ENCODE measurements around the gene EP400. TPM values are rescaled to one million over a fixed set of nuclear protein-coding genes. Genes with fewer than 3 reads are reported as not detected.
"Not testable (repeated sequence)": the region's sequence is repeated elsewhere in the genome, so short reads cannot be mapped to it uniquely, and the experiment has no call there.

The EP400 gene
- polyA plus RNA-seq, 3 donors, result 39.4 to 46.1 (median 41.1) TPM

- DNase-seq (ENCODE audit: extremely low read depth in 1 of 11, low read depth in 9 of 11, low spot score in 4 of 11), result no peak
Measured at GRCh38 chr12:132085291-132085635, 135.5 kb downstream of the EP400 start.

DNA sequence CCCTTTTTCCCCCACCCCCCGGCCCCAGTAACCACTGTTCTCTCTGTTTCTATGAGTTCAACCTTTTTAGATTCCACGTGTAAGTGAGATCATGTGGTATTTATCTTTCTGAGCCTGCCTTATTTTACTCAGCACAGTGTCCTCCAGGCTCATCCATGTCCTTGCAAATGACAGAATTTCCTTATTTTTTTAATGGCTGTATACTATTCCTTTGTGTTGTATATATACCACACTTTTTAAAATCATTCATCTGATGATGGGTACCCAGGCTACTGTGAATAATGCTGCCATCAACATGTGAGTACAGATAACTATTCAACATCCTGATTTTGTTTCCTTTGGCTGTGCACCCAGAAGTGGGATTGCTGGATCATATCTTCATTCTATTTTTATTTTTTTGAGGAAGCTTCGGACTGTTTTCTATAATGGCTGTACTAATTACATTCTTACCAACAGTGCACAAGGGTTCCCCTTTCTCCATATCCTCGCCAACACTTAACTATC is 139.7 kb downstream of the EP400 start:
- no peak for DNase-seq (ENCODE audit: extremely low read depth in 1 of 11, low read depth in 9 of 11, low spot score in 4 of 11)

GRCh38 chr12:132094269-132094891 is 144.6 kb downstream of the EP400 start:
- DNase-seq (ENCODE audit: extremely low read depth in 1 of 11, low read depth in 9 of 11, low spot score in 4 of 11), result no peak

DNA sequence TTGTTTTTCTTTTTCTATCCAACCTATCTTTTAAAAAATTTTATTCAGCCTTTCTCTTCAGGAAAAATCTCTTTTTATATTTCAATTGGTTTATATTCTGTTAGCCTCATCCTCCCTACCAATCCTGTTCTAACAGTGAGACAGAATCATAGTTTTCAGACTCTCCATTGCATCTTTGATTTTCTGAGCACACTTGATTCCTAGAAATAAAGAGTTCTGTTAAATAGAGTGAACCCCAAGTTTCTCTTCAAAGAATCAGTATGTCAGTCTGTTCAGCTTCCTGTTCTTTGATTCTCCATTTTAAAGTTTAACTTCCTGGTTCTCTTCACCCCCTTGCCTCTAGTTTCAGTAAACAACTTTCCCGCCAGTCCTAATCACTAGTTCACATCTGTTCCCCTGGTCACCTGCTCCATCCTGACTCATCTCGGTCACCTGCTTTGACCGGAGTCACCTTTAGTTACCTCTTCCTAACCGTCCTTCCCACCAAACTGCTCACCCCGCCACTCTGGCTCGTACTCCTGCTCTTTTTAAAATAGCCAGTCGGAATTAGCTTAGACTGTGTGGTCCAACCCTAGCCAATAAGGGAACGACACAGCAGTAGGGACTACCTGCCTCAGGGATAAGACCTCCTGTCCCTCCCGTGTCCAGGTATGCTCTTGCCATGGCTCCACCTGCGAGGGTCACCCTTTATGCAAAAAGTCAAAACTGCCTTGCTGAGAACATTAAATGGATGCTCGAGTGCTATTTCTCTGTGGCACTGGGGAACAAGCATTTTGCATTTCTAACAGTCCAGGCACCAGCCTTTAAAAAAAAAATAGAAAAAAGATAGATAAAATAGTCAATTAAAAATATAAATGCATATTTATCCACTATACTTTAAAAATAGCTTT is 146.0 kb downstream of the EP400 start:
- no peak for DNase-seq (ENCODE audit: extremely low read depth in 1 of 11, low read depth in 9 of 11, low spot score in 4 of 11)

DNA sequence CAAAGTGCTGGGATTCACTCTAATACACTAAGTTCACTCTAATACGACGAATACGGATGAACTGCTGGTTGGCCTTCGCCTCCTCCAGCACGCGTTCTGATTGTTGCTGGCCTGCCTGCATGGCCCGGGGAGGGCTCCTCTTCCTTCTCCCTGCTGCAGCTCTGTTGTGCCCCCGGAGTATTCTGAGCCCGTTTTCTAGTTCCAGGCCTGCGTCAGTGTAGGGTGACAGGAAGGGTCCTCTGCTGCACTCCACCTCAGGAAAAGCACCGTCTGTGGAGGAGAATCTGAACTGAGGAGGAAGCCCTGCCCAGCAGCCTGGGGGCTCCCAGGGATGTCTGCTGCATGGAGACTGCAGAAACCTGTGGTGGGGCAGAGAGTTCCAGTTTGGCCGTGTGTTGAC is 150.0 kb downstream of the EP400 start:
- DNase-seq (ENCODE audit: extremely low read depth in 1 of 11, low read depth in 9 of 11, low spot score in 4 of 11), result no peak

GRCh38 chr12:132100306-132101065 is 150.7 kb downstream of the EP400 start:
- no peak for DNase-seq (ENCODE audit: extremely low read depth in 1 of 11, low read depth in 9 of 11, low spot score in 4 of 11)

DNA sequence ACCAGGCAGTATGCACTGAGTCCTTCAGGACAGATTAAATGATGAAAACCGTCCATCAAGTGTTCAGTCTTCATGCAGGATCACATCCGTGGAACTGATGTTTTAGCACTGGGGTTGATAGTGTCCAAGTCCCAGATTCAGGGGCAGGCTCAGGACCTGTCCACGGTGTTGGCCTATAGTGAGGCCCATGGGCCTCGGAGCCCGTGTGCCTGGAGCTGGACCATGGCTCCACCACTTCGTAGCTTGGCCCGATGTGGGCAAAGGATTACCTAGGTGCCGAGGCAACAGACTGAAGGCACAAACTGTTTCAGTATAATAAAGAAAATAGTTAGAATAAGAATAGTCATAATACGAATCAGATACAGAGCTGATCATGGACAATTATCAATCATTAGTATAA is 152.6 kb downstream of the EP400 start:
- no peak for DNase-seq (ENCODE audit: extremely low read depth in 1 of 11, low read depth in 9 of 11, low spot score in 4 of 11)

DNA sequence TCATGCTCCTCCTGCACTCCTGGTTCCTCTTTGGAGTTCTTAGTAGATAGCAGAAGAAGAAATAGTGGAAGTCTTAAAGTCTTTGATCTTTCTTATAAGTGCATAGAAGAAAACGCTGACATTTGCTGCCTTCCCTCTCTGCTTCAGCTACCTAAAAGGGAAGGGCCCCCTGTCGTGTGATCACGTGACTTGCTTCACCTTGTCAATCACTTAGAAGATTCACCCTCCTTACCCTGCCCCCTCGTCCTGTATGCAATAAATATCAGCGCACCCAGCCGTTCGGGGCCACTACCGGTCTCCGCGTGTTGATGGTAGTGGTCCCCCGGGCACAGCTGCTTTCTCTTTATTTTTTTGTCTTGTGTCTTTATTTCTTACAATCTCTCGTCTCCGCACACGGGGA is 153.3 kb downstream of the EP400 start:
- not testable (repeated sequence) for DNase-seq (ENCODE audit: extremely low read depth in 1 of 11, low read depth in 9 of 11, low spot score in 4 of 11)

DNA sequence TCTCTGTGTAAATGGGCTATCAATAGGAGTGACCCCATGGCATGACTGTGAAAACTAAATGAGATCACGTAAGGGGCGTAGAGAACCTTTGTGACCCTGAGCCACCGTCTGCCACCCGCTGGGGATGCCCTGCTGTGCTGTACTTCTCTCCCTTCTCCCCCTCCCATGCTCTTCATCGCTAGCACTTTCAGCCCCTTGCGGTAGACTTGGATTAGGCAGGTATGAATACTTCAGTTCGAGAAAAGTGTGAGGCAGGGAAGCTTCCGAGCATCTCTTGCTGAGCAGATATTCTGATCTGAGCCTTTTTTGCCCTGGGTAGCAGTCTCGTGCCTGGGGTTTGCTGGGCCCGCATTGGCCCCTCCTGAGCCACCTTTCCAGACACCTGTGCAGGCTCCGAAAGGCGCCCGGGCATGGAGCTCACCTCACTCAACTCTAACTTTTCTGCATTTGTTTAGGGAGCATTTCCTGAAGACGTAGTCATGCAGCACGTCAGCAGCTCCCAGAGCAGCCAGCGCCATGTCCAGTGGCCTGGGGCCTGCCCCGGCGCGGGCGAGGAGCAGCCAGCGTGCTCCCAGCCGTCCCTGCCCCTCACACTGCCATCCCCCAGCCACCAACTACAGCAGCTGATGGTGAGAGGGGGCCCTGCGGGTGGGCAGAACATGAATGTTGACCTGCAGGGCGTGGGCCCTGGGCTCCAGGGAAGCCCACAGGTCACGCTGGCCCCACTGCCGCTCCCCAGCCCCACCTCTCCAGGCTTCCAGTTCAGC is 154.0 kb downstream of the EP400 start:
- no peak for DNase-seq (ENCODE audit: extremely low read depth in 1 of 11, low read depth in 9 of 11, low spot score in 4 of 11)

GRCh38 chr12:132105467-132105866 is 155.7 kb downstream of the EP400 start:
- DNase-seq (ENCODE audit: extremely low read depth in 1 of 11, low read depth in 9 of 11, low spot score in 4 of 11), result no peak

DNA sequence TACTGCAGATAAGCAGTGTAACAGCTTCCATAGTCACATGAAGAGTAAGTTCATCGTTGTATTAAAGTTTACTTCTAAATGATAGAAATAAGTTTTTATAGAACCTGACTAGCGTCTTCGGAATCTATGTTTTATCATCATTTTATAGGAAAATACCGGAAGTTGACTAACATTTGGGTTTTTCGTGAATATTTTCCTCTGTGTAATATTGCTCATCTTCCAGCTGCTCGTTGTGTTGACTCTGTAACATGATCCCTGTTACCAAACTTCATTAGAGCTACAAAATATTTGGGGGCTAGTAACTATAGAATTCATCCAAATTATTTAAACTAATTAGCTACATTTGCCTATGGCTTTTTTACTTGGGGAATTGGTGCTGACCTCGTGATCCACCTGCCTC is 157.2 kb downstream of the EP400 start:
- DNase-seq (ENCODE audit: extremely low read depth in 1 of 11, low read depth in 9 of 11, low spot score in 4 of 11), result no peak

GRCh38 chr12:132108211-132108832 is 158.6 kb downstream of the EP400 start:
- DNase-seq (ENCODE audit: extremely low read depth in 1 of 11, low read depth in 9 of 11, low spot score in 4 of 11), result peak in 1 of 11 donors; percentile 17

GRCh38 chr12:132109741-132110140 is 160.0 kb downstream of the EP400 start:
- no peak for DNase-seq (ENCODE audit: extremely low read depth in 1 of 11, low read depth in 9 of 11, low spot score in 4 of 11)

DNA sequence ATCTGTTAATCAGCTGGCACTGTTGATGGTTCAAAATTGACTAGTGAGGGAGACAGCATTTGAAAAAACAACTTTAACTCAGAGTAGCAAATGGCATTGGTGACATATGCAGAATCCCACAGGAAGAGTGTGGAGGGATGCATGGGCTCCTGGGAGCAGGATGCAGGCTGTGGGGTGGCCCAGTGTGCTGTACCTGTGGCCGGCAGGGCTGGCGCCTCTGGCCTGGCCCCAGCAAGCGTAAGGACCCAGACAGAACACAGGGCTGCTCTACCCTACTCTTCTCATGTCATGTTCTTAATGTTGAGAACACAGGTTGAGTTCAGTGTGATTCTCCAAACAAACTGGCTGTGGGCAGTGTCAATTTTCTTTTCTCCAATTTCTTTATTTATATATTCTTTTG is 160.9 kb downstream of the EP400 start:
- no peak for DNase-seq (ENCODE audit: extremely low read depth in 1 of 11, low read depth in 9 of 11, low spot score in 4 of 11)

DNA sequence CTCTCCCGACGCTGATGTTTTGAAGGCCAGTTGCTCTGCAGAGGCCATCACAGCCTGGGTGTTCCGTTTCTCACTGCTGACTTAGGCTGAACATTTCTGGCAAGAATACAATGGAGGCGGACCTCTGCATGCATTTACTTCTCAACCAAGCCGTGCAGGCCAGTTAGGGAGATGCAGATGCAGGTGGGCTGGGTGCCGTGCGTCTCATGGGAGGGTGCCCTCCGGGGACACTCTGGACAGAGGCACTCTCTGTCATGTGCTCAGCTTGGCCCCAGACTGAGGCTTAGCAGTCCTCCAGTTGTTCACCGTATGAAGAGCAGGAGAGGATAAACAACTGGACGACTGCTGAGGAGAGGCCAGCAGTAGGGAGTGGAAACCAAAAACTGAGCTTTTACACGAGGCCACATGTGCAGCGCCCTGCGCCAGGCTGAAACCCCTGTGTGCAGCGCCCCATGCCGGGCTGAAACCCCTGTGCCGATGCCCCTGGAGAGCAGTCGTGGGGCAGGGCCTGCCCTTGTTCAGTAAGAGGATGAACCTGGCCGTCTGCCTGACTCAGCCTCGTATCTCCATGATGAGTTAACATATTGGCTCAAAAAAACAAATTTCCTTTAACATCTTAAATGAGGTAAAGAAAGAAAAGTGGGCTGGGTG is 162.0 kb downstream of the EP400 start:
- no peak for DNase-seq (ENCODE audit: extremely low read depth in 1 of 11, low read depth in 9 of 11, low spot score in 4 of 11)

DNA sequence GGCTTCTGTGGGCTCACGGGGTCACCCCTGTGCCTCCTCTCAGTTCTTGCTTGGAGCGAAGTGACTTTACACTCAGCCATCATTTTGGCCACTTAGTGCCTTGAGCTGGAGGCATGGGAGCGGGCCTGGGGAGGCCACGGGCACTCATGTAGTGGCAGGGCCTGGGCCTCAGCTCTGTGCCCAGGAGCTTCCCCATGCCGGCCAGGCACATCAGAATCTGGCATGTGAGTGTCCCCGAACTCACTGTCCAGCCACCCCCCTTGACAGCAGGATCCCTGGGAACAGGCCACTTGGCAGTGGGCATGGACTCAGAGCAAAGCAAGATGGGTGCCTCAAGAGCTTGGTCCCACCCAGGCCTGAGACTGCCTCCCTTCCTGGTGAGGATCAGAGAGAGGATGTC is 164.9 kb downstream of the EP400 start:
- no peak for DNase-seq (ENCODE audit: extremely low read depth in 1 of 11, low read depth in 9 of 11, low spot score in 4 of 11)

- no peak for DNase-seq (ENCODE audit: extremely low read depth in 1 of 11, low read depth in 9 of 11, low spot score in 4 of 11)
Measured at GRCh38 chr12:132115500-132115899, 165.8 kb downstream of the EP400 start.

Data from renal cortex interstitium (tissue), 11 donors.